MM.1S (cell line): ENCODE data around the gene C21orf58.

Experiments used
- EZH2 ChIP-seq: fragments of 300-600 bp; sonication (generic); optimal IDR thresholded peaks from 2 replicates; pipeline ENCODE3; 2017; ENCODE audit warnings: low read depth, mild to moderate bottlenecking, antibody characterized with exemption, low read length, mixed read lengths
- EZH2phosphoT487 ChIP-seq: fragments of 300-600 bp; sonication (generic); IDR thresholded peaks from 2 replicates; pipeline ENCODE4 v1.6.1; 2018; ENCODE audit warnings: antibody characterized with exemption, low read length
- TF ChIP-seq, protein P1 (sequence below): fragments of 300-600 bp; sonication (generic); IDR thresholded peaks from 2 replicates; pipeline ENCODE4 v1.5.1; 2016; ENCODE audit warnings: antibody characterized with exemption, low read length, mixed read lengths

- TF ChIP-seq, protein P1, sequence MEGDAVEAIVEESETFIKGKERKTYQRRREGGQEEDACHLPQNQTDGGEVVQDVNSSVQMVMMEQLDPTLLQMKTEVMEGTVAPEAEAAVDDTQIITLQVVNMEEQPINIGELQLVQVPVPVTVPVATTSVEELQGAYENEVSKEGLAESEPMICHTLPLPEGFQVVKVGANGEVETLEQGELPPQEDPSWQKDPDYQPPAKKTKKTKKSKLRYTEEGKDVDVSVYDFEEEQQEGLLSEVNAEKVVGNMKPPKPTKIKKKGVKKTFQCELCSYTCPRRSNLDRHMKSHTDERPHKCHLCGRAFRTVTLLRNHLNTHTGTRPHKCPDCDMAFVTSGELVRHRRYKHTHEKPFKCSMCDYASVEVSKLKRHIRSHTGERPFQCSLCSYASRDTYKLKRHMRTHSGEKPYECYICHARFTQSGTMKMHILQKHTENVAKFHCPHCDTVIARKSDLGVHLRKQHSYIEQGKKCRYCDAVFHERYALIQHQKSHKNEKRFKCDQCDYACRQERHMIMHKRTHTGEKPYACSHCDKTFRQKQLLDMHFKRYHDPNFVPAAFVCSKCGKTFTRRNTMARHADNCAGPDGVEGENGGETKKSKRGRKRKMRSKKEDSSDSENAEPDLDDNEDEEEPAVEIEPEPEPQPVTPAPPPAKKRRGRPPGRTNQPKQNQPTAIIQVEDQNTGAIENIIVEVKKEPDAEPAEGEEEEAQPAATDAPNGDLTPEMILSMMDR, result no peak
- no peak for TF ChIP-seq EZH2phosphoT487
- no peak for TF ChIP-seq EZH2
Observed at GRCh38 chr21:46345861-46346260, 22.2 kb upstream of the C21orf58 start.
